A549 (cell line): ENCODE data around the gene PRKD1.

Source experiments
- HDAC2 ChIP-seq: fragments of 200-600 bp; sonication (generic); IDR thresholded peaks from 2 replicates; pipeline ENCODE4 v1.6.1; 2016
- KDM1A ChIP-seq: fragments of 200-600 bp; sonication (generic); IDR thresholded peaks from 2 replicates; pipeline ENCODE4 v1.6.1; 2016; ENCODE audit warnings: low read depth, mild to moderate bottlenecking
- RCOR1 ChIP-seq: fragments of 150-350 bp; IDR thresholded peaks from 2 replicates; pipeline ENCODE4 v1.6.1; 2014; ENCODE audit warnings: antibody characterized with exemption, low read length, low read depth
- TF ChIP-seq, protein P1 (sequence below): fragments of >200 bp; sonication (Bioruptor Twin); formaldehyde crosslinking; IDR thresholded peaks from 3 replicates; pipeline ENCODE4 v1.5.1; 2016

DNA sequence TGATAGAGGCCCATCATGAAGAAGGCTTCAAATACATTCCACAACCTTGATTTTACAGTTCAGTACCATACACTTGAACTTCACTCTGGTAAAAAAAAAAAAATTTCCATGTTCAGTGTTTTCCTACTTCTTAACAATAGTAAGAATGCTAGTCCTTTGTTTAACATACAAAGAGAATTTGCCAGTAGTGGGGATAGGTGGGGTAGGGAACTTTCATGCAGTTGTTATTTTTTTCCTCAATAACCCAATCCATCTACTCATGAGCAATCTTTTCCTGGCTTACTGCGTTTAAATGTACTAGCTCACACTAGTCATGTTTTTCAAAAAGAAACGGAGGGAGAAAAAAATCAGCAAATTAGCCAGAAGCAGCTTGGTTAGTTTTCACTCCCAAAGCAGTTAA lies 206.1 kb downstream of the PRKD1 start:
- TF ChIP-seq RCOR1 (no peak), KDM1A (no peak), HDAC2 (no peak)
- TF ChIP-seq, protein P1, sequence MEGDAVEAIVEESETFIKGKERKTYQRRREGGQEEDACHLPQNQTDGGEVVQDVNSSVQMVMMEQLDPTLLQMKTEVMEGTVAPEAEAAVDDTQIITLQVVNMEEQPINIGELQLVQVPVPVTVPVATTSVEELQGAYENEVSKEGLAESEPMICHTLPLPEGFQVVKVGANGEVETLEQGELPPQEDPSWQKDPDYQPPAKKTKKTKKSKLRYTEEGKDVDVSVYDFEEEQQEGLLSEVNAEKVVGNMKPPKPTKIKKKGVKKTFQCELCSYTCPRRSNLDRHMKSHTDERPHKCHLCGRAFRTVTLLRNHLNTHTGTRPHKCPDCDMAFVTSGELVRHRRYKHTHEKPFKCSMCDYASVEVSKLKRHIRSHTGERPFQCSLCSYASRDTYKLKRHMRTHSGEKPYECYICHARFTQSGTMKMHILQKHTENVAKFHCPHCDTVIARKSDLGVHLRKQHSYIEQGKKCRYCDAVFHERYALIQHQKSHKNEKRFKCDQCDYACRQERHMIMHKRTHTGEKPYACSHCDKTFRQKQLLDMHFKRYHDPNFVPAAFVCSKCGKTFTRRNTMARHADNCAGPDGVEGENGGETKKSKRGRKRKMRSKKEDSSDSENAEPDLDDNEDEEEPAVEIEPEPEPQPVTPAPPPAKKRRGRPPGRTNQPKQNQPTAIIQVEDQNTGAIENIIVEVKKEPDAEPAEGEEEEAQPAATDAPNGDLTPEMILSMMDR = no peak
